Camera-type eye (tissue), 1 donor: ENCODE results near the gene OR1N2. TPM values are rescaled to one million over a fixed set of nuclear protein-coding genes. Genes with fewer than 3 reads are reported as not detected.

Experiments used
- total RNA-seq: library from RNA; depleted of rRNA; stranded (reverse); fragments of >200 nt; gene quantifications from one replicate; pipeline ENCODE4 v1.2.3, GENCODE V29; 2014

OR1N2 gene, protein sequence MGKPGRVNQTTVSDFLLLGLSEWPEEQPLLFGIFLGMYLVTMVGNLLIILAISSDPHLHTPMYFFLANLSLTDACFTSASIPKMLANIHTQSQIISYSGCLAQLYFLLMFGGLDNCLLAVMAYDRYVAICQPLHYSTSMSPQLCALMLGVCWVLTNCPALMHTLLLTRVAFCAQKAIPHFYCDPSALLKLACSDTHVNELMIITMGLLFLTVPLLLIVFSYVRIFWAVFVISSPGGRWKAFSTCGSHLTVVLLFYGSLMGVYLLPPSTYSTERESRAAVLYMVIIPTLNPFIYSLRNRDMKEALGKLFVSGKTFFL
- not detected for total RNA-seq

DNA sequence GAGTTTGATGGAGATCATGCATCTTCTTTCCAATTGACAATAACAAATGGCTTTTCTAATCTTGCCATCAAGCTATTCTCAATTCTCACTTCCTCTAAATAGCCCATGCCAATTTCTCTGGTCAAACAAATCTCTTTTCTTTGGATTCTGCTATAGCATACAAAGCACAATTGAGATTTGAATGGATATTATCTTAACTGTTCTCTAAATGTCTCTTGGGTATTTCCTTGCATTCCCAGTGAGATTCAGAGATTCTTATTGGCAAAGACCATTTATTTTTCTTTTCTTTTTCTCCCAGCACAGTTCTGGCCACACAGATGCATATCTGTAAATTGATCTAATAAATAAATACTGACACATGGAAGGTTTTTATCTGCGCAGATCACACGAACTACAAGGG, at the start of gene OR1N2:
OR1N2 (plus strand) TSS at position 301 of the 400 bp plus-strand sequence. CDS start 100 bp downstream, outside the sequence.

DNA sequence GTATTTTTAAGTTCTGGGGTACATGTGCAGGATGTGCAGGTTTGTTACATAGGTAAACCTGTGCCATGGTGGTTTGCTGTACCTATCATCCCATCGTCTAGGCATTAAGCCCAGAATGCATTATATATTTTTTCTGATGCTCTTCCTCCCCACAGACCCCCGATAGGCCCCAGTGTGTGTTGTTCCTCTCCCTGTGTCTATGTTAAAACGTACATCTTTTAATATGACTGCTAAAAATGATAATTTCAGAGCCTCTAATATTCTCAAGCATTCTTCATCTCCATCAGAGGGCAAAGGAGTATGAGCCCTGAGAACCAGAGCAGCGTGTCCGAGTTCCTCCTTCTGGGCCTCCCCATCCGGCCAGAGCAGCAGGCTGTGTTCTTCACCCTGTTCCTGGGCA, 42.4 kb upstream of the OR1N2 start, which contains the start of gene OR1J2:
OR1J2 (plus strand) TSS at position 301 of the 400 bp plus-strand sequence; CDS start at position 301, 0 bp downstream.

DNA sequence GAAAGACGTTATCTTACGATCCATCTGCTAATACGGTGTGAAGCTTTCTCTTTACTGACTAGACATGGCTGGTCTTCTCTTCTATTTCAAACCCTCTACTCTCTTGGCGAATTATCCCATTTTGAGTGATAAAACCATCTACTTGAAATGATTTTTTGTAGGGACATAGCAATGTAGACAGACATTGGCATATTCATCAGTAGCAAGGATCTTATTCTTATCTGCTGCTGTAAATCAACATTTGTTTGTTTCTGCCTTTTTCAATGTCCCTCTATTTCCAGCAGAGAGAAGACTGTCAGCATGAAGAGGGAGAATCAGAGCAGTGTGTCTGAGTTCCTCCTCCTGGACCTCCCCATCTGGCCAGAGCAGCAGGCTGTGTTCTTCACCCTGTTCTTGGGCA, 34.1 kb upstream of the OR1N2 start, which contains the start of gene OR1J4:
OR1J4 (plus strand) TSS at position 301 of the 400 bp plus-strand sequence; CDS start at position 301, 0 bp downstream.

DNA sequence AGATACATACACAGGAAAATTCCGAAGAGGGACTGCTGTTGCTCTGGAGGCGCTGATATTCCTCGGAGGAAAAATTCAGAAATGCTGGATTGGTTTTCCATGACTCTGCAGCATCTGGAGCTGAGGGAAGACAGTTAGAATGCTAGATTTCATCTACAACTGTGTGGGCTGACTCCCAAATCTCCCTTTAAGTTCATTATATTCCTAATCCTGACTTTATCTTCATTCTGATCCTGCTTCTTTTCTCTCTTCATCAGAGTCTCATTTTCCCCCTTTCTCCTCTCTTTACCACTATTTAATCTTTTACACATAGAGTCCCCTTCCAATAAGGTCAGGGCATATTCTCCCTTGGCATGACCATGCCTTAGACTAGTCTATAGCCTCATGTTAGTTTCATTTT, 25.7 kb upstream of the OR1N2 start, which contains the start of gene OR1N1:
OR1N1 (minus strand) TSS at position 101 of the 400 bp plus-strand sequence; CDS start at position 101, 0 bp downstream.

DNA sequence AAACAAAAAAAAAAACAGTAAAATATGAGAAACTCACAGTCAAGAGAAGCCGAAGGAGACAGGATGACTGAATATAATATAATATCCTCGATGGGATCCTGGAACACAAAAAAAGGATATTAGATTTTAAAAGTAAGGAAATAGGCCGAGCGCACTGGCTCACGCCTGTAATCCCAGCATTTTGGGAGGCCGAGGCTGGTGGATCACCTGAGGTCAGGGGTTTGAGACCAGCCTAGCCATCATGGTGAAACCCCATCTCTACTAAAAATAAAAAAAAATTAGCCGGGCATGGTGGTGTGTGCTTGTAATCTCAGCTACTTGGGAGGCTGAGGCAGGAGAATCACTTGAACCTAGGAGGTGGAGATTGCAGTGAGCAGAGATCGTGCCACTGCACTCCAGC, 30.4 kb downstream of the OR1N2 start, which contains the start of gene OR1L8:
OR1L8 (minus strand) TSS at position 101 of the 400 bp plus-strand sequence. CDS start 14,907 bp downstream, outside the sequence.

Other genes starting within 250 kb of the OR1N2 start
- 3.2 TPM for gene PTGS1, start 182.1 kb upstream of the OR1N2 start, total RNA-seq
- not detected for gene OR1J1, start 75.2 kb upstream of the OR1N2 start, total RNA-seq
- not detected for gene OR1J2, start 42.3 kb upstream of the OR1N2 start, total RNA-seq
- gene OR1J4, start 34.0 kb upstream of the OR1N2 start, total RNA-seq = not detected
- gene OR1N1, start 25.8 kb upstream of the OR1N2 start, total RNA-seq = not detected
- gene OR1L8, start 30.3 kb downstream of the OR1N2 start, total RNA-seq = not detected
- not detected for gene OR1Q1, start 61.6 kb downstream of the OR1N2 start, total RNA-seq
- gene OR1B1, start 104.5 kb downstream of the OR1N2 start, total RNA-seq = not detected
- not detected for gene OR1L1, start 108.6 kb downstream of the OR1N2 start, total RNA-seq
- not detected for gene OR1L3, start 122.0 kb downstream of the OR1N2 start, total RNA-seq
- not detected for gene OR1L4, start 170.9 kb downstream of the OR1N2 start, total RNA-seq
- not detected for gene OR1L6, start 189.2 kb downstream of the OR1N2 start, total RNA-seq
- not detected for gene OR5C1, start 235.8 kb downstream of the OR1N2 start, total RNA-seq
- not detected for gene OR1K1, start 247.0 kb downstream of the OR1N2 start, total RNA-seq